ENCODE measurements around the gene DCT.

- TF ChIP-seq CTCF (IDR thresholded peaks at IDR 0.05), result no peak
- no peak for TF ChIP-seq POLR2A (IDR thresholded peaks at IDR 0.05)
- TF ChIP-seq POLR2AphosphoS5 (IDR thresholded peaks at IDR 0.05), result no peak
These were observed 65.3 kb downstream of the DCT start for GRCh38 chr13:94414141-94414540.

Data from breast epithelium (tissue), 3 donors.